NCI-H82 treated with DMSO at 0.1 percent for 48 hours (cell line): ENCODE results near the gene MAN2B1.
A peak's percentile ranks its signal among the peaks of the same experiment; 100 is the strongest.
"Not testable (repeated sequence)": the region's sequence is repeated elsewhere in the genome, so short reads cannot be mapped to it uniquely, and the experiment has no call there.

ENCODE experiments used
- DNase-seq: peaks from one replicate; lab custom pipeline; 2025; ENCODE audit not compliant: unreplicated experiment; lab: John Stamatoyannopoulos, UW

MAN2B1 gene

GRCh38 chr19:12664406-12665280 is 1.9 kb downstream of the MAN2B1 start:
- DNase-seq, result peak; percentile 12

GRCh38 chr19:12660980-12661379 is 5.6 kb downstream of the MAN2B1 start:
- DNase-seq, result no peak

GRCh38 chr19:12657966-12658365 is 8.6 kb downstream of the MAN2B1 start:
- no peak for DNase-seq

GRCh38 chr19:12656899-12657571 is 9.5 kb downstream of the MAN2B1 start:
- DNase-seq, result no peak

- DNase-seq, result no peak
Measured at GRCh38 chr19:12655546-12655945, 11.0 kb downstream of the MAN2B1 start.

- no peak for DNase-seq
Measured at GRCh38 chr19:12652219-12652618, 14.3 kb downstream of the MAN2B1 start.

- DNase-seq, result no peak
Measured at GRCh38 chr19:12649941-12650340, 16.6 kb downstream of the MAN2B1 start.

- DNase-seq, result no peak
Measured at GRCh38 chr19:12648088-12648487, 18.5 kb downstream of the MAN2B1 start.

GRCh38 chr19:12647490-12648071 is 19.0 kb downstream of the MAN2B1 start:
- DNase-seq, result no peak

- no peak for DNase-seq
Measured at GRCh38 chr19:12647047-12647446, 19.5 kb downstream of the MAN2B1 start.

GRCh38 chr19:12646551-12646950 is 20.0 kb downstream of the MAN2B1 start:
- no peak for DNase-seq

- DNase-seq, result not testable (repeated sequence)
Measured at GRCh38 chr19:12643716-12644115, 22.8 kb downstream of the MAN2B1 start.

GRCh38 chr19:12642506-12642905 is 24.0 kb downstream of the MAN2B1 start:
- DNase-seq, result no peak

GRCh38 chr19:12641456-12641855 is 25.1 kb downstream of the MAN2B1 start:
- DNase-seq, result no peak

GRCh38 chr19:12639901-12640613 is 26.5 kb downstream of the MAN2B1 start:
- DNase-seq, result peak; percentile 72

GRCh38 chr19:12638611-12639182 is 27.8 kb downstream of the MAN2B1 start:
- no peak for DNase-seq

- DNase-seq, result no peak
Measured at GRCh38 chr19:12636631-12637030, 29.9 kb downstream of the MAN2B1 start.

- no peak for DNase-seq
Measured at GRCh38 chr19:12629215-12629614, 37.3 kb downstream of the MAN2B1 start.

- no peak for DNase-seq
Measured at GRCh38 chr19:12628040-12629022, 38.2 kb downstream of the MAN2B1 start.

GRCh38 chr19:12626958-12627357 is 39.6 kb downstream of the MAN2B1 start:
- DNase-seq, result no peak
